NCI-H1694 treated with DMSO at 0.1 percent for 48 hours (cell line): Measurements from ENCODE around the gene PSME3IP1.

Experiments used
- DNase-seq: peaks from one replicate; lab custom pipeline; 2025; lab: John Stamatoyannopoulos, UW

The PSME3IP1 gene

GRCh38 chr16:57167538-57167937 is 18.3 kb downstream of the PSME3IP1 start:
- DNase-seq: no peak

DNA sequence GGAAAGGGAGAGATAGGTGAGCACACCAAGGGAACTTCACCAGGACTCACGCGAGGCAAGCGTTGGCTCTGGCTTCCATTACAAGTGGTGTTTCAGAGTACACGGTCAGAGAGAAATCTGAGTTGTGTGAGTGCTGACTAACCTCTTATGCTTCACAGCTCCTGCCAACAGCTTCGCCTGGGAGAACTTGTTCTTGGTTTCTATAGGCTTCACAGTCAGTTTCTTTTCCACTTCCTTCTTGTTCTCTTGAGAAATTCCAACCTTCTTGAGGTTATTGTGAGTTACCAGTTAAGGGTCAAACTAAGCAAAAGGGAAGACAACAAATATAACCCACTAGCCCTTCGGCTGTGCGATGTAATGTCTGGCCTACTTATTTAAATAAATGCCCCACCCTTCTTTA is 18.9 kb downstream of the PSME3IP1 start:
- no peak for DNase-seq

DNA sequence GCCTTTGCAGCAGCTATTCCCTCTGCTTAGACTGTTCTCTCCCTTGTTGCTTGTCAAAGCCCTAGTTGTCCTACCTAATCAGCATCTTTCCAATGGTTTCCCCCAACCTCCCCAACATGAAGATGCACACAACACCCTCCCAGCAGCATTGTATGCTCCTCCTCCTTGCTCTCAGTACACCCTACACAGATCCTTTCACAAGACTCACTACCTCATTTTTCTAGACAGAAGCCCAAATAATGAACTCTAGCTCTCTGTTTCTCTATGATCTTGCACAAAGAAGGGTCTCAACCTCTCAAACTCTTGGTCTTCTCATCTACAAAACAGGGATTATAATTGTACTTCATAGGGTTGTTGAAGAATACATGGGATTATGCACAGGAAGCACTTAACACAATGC is 19.4 kb downstream of the PSME3IP1 start:
- no peak for DNase-seq

GRCh38 chr16:57165938-57166337 is 19.9 kb downstream of the PSME3IP1 start:
- DNase-seq: no peak

GRCh38 chr16:57165483-57165882 is 20.4 kb downstream of the PSME3IP1 start:
- no peak for DNase-seq

- DNase-seq: no peak
Observed at GRCh38 chr16:57163842-57164241, 22.0 kb downstream of the PSME3IP1 start.

DNA sequence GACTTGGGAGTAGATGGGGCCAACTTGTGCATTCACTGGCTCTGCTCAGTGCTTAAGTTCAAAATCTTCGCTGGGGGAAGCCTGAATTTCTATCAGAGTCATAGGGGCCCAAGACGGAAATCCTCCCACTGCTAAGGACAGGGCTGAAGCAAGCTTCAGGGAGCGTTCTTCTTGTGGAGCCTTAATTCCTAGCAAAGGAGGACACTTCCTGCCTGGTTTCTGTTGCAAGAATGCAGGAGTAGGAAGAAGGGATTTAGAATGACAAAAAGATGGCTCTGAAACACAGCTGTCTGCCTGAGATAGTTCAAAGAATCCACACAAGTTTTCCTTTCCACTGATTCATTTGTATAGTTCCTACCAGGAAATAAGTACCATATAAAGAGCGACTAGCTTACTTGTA is 26.4 kb downstream of the PSME3IP1 start:
- DNase-seq: no peak

DNA sequence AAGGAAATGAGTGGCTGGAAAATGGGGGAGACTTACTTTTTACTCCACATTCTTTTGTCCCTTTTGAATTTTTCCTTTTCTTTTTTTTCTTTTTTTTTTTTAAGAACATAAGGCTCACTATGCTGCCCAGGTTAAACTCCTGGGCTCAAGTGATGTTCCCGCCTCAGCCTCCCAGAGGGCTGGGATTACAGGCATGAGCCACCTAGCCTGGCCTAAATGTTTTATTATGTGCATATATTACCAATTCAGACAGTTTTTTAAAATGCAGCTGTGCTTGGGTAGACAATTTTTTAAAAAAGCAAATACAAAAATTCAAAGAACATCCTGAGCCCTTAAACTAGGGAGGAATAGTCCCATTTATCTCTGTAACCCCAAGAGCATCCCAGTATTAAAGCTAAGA is 28.3 kb downstream of the PSME3IP1 start:
- no peak for DNase-seq

DNA sequence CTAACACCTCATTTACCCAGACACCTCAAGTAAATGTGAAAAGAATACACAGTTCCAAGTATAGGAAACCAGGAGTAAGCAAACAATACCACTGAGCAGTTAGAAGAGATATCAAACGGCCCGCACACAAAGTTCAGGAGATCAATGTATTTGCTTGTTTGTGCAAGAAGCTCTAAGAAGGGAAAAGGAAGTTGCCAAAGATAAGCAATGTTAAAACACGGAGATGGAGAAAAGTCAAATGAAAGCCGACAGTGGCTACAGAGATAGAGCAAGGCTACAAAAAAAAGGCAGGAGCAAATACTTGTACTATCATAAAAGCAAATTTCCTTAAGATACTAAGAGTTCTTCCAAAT is 29.5 kb downstream of the PSME3IP1 start:
- DNase-seq: no peak

DNA sequence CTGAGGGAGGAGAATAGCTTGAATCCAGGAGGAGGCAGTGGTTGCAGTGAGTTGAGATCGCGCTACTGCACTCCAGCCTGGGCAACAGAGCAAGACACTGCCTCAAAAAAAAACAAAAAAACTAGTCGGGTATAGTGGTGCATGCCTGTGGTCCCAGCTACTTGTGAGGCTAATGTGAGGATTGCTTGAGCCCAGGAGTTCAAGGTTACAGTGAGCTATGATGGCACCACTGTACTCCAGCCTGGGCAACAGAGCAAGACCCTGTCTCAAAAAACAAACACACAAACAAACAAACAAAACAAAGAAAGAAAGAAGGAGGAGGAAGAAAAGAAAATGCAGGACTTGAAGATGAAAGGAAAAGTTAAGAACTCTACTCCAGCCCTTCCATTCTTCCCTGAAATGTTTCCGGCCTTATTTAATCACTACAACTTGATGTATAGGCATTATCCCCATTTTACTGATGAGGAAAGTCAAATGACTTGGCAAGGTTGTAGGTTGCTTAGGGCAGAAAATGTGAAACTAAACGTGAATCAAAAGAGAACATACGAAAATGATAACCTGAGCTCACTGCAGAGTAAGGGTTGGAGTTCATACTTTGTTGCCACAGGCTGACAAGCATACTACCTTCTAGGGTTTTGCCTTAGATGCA is 30.0 kb downstream of the PSME3IP1 start:
- DNase-seq: no peak

GRCh38 chr16:57153841-57154240 is 32.0 kb downstream of the PSME3IP1 start:
- DNase-seq: no peak

GRCh38 chr16:57152096-57153093 is 33.4 kb downstream of the PSME3IP1 start:
- DNase-seq: no peak

GRCh38 chr16:57151369-57151768 is 34.5 kb downstream of the PSME3IP1 start:
- no peak for DNase-seq

- no peak for DNase-seq
Observed at GRCh38 chr16:57150682-57151330, 35.0 kb downstream of the PSME3IP1 start.

DNA sequence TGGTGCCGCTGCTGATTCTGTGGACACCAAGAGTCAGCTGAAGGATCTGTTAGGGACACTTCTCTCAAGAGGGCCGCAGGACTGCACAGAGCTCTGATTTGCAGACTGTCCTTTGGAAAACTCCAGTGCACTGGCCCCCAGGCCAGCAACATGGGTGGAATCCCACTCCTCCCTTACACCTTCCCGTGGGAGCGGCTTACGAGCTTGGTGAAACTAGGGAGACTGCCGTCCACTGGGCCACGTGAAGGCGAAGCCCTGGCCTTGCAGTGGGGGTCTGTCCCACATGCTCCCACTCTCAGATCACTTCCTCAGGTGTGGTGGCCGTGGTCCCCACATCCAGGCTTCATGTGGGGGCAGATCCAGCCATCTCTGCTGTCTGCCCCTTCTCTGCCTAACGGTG is 36.4 kb downstream of the PSME3IP1 start:
- DNase-seq: no peak

- DNase-seq: no peak
Observed at GRCh38 chr16:57148481-57148880, 37.4 kb downstream of the PSME3IP1 start.

DNA sequence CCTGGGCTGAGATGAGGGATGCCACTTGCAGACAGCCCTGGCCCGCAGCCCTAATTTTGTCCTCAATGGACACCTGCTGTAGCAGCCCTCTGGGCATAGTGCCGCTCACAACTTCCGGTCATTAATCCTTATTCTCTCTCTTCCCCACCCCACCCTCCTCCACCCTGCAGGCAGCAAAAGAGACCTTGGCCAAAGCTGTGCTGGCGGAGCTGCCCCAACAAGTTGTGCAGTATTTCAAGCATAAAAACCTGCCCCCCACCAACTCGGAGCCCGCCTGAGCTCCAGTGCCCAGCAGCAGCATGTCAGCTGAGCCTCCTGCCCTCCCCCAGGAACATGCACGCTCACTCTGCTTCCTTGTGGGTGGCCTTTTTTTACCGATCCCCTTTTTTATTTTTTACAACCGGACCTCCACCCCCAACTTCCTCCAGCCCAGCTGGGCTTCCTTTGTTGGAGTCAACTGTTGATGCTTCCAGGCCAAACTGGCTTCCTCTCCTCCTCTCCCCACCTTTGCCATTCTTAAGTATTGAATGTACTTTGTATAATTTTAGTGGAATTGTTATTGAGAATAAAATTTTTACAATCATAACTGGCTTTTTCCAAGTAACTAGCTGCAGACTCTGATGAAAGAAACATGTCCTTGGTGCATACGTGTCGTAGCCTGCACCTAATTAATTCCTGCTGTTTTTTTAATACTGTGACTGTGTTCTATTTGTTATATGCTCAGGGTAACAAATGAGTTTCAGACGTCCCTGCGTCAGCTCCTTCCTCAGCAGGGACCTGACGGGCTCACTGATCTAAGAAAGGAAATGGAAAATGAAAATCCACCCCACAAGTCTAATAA is 38.2 kb downstream of the PSME3IP1 start:
- DNase-seq: no peak

- DNase-seq: no peak
Observed at GRCh38 chr16:57146735-57147134, 39.1 kb downstream of the PSME3IP1 start.

DNA sequence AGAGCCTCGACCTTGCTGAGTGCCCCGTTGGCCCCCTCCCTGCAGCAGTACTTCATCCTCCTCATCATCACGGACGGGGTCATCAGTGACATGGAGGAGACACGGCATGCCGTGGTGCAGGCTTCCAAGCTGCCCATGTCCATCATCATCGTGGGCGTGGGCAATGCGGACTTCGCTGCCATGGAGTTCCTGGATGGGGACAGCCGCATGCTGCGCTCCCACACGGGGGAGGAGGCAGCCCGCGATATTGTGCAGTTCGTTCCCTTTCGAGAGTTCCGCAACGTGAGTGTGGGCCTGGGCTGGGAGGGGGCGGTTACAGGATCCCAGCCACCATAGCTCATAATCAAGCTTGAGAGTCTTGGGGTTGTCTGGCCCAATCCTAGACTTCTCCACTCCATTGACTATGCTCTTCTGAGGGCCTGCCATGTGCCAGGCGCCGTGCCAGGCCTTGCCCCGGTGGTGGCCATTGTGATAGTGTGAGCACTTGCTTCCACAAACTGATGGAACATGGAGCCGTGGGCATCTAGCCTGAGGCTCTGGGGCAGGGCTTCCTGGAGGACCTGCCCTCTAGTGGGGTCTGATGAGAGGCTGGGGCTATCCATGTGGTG is 39.7 kb downstream of the PSME3IP1 start:
- DNase-seq: no peak

DNA sequence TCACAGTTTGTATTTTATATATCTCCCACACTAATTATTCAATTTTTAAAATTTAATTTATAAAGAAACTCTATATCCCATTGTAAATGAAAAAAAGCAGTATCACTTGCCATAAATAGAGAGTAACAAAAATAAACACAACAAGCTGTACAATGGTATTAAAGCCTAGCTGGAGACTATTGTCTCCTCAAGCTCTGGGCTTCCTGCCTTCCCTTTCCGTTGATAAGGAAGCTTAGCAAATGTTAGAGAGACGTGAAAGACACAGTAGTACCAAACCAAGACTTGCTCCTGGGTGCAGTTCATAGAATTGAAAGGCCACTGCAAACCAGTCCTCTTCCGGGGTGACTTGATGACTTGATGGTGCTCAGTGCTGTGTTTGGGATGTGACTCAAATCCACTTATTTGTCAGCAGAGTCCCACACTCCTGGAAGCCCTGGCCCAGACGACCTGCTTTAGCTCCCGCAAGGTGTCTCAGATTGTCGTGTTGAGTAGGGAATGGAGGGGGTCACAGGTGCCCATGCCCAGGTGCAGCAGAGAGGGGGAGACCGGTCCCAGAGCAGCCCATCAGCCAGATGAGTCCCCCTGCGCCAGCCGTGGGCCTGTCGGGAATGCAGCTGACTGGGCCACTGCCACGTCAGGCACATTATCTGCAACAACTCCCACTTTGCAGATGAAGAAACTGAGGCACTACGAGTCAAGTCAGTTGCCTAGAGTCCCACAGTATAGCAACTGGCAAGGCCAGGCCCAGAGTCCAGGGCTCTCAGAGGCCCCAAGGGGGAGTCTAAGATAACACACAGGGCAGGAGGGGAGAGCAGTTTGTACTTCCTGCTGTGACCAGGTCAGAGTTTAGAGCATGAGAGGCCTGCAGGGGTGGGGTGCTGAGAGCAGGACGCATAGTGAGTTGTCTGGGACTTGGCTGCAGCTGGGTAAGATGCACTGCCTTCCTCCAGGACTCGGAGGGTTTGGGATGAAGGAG is 40.5 kb downstream of the PSME3IP1 start:
- no peak for DNase-seq
